GM23338 (cell line): ENCODE measurements around the gene ZNF468.

ENCODE experiments used
- CREB1 ChIP-seq: fragments of 250-450 bp; sonication (Bioruptor Pico); IDR thresholded peaks from 2 replicates; pipeline ENCODE4 v1.5.0; 2020; ENCODE audit warnings: low read depth, mild to moderate bottlenecking, moderate library complexity
- EZH2 ChIP-seq: fragments of 200-600 bp; sonication (generic); IDR thresholded peaks from one replicate; pipeline ENCODE4 v1.8.0; 2017; ENCODE audit warnings: antibody characterized with exemption, mild to moderate bottlenecking, low read depth; ENCODE audit not compliant: unreplicated experiment
- POLR2AphosphoS5 ChIP-seq: IDR thresholded peaks from 2 replicates; pipeline ENCODE4 v1.6.1; 2016; ENCODE audit warnings: antibody characterized with exemption, low read depth
- TF ChIP-seq, protein P1 (sequence below), 2 experiments: fragments of 200-600 bp in 1 of 2; sonication (generic) in 1 of 2; conservative IDR thresholded peaks; 2 replicates each; pipeline versions ENCODE4 v1.5.1 to v1.6.1; 2016 to 2017; ENCODE audit warnings: antibody characterized with exemption in 2 of 2, low read depth in 2 of 2, mild to moderate bottlenecking in 2 of 2, moderate library complexity in 1 of 2

GRCh38 chr19:52897138-52897935 lies 39.9 kb upstream of the ZNF468 start, which contains the start of gene ZNF320:
- TF ChIP-seq EZH2 (no peak), POLR2AphosphoS5 (peak; percentile 96), CREB1 (no peak)
- TF ChIP-seq, protein P1, sequence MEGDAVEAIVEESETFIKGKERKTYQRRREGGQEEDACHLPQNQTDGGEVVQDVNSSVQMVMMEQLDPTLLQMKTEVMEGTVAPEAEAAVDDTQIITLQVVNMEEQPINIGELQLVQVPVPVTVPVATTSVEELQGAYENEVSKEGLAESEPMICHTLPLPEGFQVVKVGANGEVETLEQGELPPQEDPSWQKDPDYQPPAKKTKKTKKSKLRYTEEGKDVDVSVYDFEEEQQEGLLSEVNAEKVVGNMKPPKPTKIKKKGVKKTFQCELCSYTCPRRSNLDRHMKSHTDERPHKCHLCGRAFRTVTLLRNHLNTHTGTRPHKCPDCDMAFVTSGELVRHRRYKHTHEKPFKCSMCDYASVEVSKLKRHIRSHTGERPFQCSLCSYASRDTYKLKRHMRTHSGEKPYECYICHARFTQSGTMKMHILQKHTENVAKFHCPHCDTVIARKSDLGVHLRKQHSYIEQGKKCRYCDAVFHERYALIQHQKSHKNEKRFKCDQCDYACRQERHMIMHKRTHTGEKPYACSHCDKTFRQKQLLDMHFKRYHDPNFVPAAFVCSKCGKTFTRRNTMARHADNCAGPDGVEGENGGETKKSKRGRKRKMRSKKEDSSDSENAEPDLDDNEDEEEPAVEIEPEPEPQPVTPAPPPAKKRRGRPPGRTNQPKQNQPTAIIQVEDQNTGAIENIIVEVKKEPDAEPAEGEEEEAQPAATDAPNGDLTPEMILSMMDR (conservative IDR thresholded peaks at IDR 0.05; ENCODE audit: low read depth in 2 of 2): no peak
